ENCODE measurements around the gene MYBL2.
"Not testable (repeated sequence)": the region's sequence is repeated elsewhere in the genome, so short reads cannot be mapped to it uniquely, and the experiment has no call there.

The MYBL2 gene

GRCh38 chr20:43666376-43667328 lies at the start of gene MYBL2:
Gene MYBL2, plus strand, starts transcription at chr20:43667114. Its CDS starts 170 bp downstream, at chr20:43667284.
- peak; percentile 73 for DNase-seq

GRCh38 chr20:43631598-43631997 lies 35.3 kb upstream of the MYBL2 start:
- DNase-seq = no peak

DNA sequence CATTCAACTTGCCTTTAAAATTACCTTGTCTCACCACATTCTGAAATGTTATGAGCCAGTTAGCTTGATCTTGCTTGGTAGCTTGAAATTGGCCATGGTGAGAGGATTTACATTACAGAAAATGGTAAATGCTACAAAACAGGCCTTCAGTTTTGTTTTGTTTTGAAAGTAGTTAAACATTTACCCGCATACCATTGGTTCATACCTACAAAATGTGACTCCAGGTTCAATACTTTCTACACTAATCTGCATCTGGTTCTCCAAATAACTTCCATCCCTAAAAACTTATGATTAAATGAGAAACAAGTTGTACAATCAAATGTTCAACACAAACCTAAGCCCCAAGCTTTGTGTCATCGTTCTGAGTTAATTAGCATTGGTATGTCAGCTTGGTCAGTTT lies 30.5 kb upstream of the MYBL2 start:
- DNase-seq = no peak

- DNase-seq = no peak
These were observed 24.4 kb upstream of the MYBL2 start for GRCh38 chr20:43642548-43642947.

DNA sequence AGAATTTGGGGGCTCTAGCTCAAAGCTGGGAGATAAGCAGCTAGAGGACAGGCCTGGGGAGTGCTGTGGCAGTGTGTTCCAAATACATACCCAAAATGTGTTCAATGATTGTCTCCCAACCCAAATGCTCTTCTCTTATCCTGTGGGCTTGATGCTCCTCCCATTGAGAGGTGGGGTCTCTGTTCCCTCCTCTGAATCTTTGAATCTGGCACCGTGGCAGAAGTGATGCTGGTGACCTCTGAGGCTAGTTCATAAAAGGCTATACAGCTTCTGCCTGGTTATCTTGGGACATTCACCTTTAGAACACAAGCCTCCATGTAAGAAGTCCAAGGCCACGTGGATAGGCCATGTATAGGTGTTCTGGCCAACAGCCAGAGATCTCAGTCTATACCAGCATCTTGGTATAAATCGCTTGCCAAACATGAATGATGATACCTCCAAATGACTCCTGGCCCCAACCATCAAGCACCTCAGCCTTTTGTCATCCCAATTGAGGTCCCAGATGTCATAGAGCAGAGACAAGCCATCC lies 15.9 kb upstream of the MYBL2 start:
- no peak for DNase-seq

GRCh38 chr20:43651650-43652184 lies 15.2 kb upstream of the MYBL2 start:
- not testable (repeated sequence) for DNase-seq

- no peak for DNase-seq
These were observed 12.9 kb upstream of the MYBL2 start for GRCh38 chr20:43653966-43654365.

DNA sequence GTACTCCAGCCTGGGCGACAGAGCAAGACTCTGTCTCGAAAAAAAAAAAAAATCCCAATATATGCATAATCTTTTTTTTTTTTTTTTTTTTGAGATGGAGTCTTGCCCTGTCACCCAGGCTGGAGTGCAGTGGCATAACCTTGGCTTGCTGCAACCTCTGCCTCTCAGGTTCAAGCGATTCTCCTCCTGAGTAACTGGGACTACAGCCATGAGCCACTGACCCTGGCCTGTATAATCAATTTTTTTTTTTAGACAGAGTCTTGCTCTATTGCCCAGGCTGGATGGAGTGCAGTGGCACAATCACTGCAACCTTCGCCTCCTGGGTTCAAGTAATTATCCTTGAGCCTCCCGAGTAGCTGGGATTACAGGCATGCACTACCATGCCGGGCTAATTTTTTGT lies 11.7 kb upstream of the MYBL2 start:
- not testable (repeated sequence) for DNase-seq

DNA sequence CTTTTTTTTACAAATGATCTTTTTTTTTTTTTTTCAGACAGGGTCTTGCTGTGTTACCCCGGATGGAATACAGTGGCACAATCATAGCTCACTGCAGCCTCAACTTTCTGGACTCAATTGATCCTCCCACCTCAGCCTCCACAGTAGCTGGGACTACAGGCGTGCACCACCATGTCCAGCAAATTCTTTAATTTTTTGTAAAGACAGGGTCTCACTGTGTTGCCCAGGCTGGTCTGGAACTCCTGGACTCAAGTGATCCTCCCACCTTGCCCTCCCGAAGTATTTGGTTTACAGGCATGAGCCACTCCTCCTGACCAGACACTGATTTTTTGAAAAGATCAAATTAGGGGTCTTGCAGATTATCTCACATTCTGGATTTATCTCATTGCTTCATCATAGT lies 11.0 kb upstream of the MYBL2 start:
- no peak for DNase-seq

GRCh38 chr20:43658069-43658722 lies 8.7 kb upstream of the MYBL2 start:
- DNase-seq = no peak

- no peak for DNase-seq
These were observed 8.0 kb upstream of the MYBL2 start for GRCh38 chr20:43658723-43659419.

DNA sequence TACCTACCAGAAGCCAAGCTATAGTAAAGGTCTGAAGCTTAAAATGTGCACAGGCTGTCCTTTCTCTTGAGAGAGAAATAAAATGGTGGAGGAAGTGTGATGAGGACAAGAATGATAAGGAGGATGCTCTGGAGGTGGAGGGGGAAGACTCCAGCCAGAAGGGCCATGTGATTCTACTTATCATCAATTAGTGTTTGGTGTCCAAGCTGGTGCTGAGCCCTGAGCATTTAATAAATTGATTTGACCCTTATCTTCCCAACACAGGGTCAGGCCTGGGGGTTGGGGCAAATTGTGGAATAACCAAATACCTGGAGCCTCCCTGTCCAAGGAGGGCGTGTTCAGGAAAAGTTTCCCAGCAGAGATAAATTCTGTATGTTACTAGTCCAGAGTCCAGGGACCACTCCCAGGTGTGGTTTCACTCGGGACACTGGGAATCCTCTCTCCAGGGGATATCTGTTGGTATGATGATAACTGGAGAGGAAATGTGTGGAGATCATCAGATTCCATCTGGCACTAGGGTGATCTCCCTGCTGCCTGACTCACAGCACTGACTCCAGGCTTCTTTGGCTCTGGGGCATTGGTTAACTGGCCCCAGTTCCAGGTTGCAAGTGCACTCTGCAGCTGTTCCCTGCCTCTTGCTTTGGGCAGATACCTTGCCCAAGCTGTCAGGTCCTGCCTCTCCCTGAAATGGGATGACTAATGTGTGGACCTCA lies 3.8 kb upstream of the MYBL2 start:
- DNase-seq = no peak

- no peak for DNase-seq
These were observed 1.3 kb upstream of the MYBL2 start for GRCh38 chr20:43665466-43666176.

GRCh38 chr20:43667341-43668132 lies 623 bp downstream of the MYBL2 start:
- DNase-seq = peak; percentile 4

- no peak for DNase-seq
These were observed 2.4 kb downstream of the MYBL2 start for GRCh38 chr20:43669332-43669731.

GRCh38 chr20:43670423-43670822 lies 3.5 kb downstream of the MYBL2 start:
- no peak for DNase-seq

- no peak for DNase-seq
These were observed 9.5 kb downstream of the MYBL2 start for GRCh38 chr20:43676368-43676767.

DNA sequence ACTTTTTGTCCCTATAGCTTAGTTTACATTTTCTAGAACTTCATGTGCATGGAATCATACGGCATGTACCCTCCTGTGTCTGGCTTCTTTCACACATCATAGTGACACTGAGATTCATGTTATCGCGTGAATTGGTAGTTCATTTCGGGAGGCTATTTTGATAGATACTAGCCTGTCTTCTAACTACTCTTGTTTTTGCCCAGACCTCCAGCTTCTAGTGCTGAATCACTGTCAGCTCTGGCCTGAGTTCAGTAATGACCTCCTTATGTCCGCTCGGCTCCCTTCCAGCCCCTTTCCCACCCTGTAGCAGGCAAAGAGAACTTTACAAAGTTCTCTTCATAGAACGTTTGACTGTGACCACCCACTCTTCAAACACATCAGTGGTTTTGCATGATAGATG lies 14.1 kb downstream of the MYBL2 start:
- no peak for DNase-seq

DNA sequence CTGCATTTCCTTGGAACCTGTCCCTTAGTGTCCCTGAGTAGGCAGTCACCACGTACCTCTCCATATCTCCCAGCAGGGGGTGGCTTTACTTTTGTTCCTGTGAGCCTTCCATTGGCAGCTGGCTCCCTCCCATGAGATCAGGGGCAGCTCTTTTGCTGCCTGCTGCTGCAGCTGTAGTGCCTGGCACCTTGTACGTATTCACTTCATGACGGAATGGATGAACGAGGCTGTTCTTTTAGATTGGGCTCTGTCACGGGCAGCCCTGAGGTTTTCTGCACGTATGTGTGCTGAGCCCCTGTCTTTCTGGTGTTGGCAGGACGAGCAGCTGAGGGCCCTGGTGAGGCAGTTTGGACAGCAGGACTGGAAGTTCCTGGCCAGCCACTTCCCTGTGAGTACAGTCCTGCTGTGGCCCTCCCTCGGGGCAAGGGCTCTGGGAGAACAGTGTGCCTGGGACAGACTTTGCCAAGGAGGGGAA lies 14.6 kb downstream of the MYBL2 start:
- DNase-seq = peak; percentile 74

DNA sequence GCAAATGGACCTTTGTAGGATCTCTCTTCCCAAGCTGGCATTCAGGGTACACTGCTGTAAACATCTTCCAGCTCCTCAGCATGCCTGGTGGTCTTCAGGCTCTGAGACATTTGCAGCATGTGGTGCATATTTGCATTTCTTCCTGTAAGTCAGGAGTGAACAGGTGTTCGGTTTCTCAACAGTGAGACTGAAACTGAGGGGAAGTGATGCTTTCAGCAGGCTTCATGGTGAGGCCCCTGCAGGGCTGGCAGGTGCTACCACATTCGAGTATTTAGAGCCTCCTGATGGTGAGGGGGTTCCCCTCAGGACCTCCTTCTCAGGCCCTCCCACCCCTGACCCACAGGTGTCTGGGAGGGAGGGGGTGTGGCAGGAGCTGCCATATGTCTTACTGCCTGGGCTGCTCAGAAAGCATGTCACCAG lies 15.1 kb downstream of the MYBL2 start:
- peak; percentile 38 for DNase-seq

DNA sequence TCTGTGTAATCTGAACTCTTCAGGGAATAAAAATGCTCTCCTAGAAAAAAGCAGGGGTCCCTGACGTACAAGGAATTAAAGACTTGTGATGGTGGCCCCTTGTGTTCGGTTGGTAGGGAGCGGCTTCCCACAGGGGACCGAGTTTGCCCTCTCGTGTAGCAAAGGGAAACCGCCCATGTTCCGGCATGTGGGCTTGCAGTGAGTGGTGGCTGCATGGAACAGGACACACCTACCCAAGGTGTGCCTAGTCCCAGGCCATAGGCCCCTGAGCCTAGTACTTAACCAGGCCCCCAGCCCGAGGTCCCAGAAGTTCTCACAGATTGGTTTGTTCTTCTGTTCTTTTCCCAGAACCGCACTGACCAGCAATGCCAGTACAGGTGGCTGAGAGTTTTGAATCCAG lies 15.5 kb downstream of the MYBL2 start:
- DNase-seq = no peak

Data from NCI-H1092 treated with DMSO at 0.1 percent for 48 hours (cell line).